Stimulated activated naive CD8-positive, alpha-beta T cell treated with anti-CD3 and anti-CD28 coated beads, Interleukin-15, amount 100 ng/mL, for 72 hours (primary cell): ENCODE data around the gene LRRC9.

Source experiments
- ATAC-seq: fragments of 150-1000 bp; cut with Tn5 transposase; 2 replicates; pipeline ENCODE4 v1.10.0; 2021; ENCODE audit warnings: mild to moderate bottlenecking, moderate library complexity
- DNase-seq, 2 donors: peaks; one replicate each; pipeline ENCODE4 v3.0.0; 2021 to 2022
- H3K27ac Mint-ChIP-seq, 2 donors: one replicate each; pipeline ENCODE4 v1.8.0; 2022; ENCODE audit warnings: mild to moderate bottlenecking in 2 of 2, mixed read lengths in 2 of 2, moderate library complexity in 2 of 2
- H3K27me3 Mint-ChIP-seq: one replicate; pipeline ENCODE4 v1.8.0; 2022; ENCODE audit warnings: mixed read lengths
- H3K4me1 Mint-ChIP-seq: one replicate; pipeline ENCODE4 v1.8.0; 2022; ENCODE audit warnings: mild to moderate bottlenecking, mixed read lengths
- H3K4me3 Mint-ChIP-seq, 2 donors: one replicate each; pipeline ENCODE4 v1.8.0; 2022; ENCODE audit warnings: mild to moderate bottlenecking in 2 of 2, mixed read lengths in 2 of 2, moderate library complexity in 1 of 2
- H3K9me3 Mint-ChIP-seq, 2 donors: one replicate each; pipeline ENCODE4 v1.8.0; 2022; ENCODE audit warnings: mixed read lengths in 2 of 2

Gene LRRC9

GRCh38 chr14:60101786-60102185 is 181.8 kb downstream of the LRRC9 start:
- ATAC-seq (no peak), DNase-seq (no peak)
- Mint-ChIP-seq H3K4me1 (peaks cover 41% of the 10 kb centered on the region), H3K9me3 (peaks cover 6 to 8% of the 10 kb centered on the region in 2 donors), H3K4me3 (no peak overlapping the region), H3K27me3 (no peaks in the 10 kb centered on the region), H3K27ac (no peak overlapping the region)

- Mint-ChIP-seq H3K4me1 (peaks cover 41% of the 10 kb centered on the region), H3K4me3 (no peak overlapping the region), H3K9me3 (peaks cover 6 to 8% of the 10 kb centered on the region in 2 donors), H3K27ac (peak overlapping the region in 1 of 2 donors; percentile 24), H3K27me3 (no peaks in the 10 kb centered on the region)
- DNase-seq (no peak), ATAC-seq (no peak)
Observed at GRCh38 chr14:60102389-60102788, 182.4 kb downstream of the LRRC9 start.

GRCh38 chr14:60106339-60106738 is 186.4 kb downstream of the LRRC9 start:
- no peak overlapping the region for H3K4me3 Mint-ChIP-seq
- H3K4me1 Mint-ChIP-seq: peaks cover 20% of the 10 kb centered on the region
- H3K27ac Mint-ChIP-seq: no peak overlapping the region
- H3K27me3 Mint-ChIP-seq: no peaks in the 10 kb centered on the region
- DNase-seq: no peak
- ATAC-seq: no peak
- peaks cover 6 to 8% of the 10 kb centered on the region in 2 donors for H3K9me3 Mint-ChIP-seq

GRCh38 chr14:60107477-60107876 is 187.5 kb downstream of the LRRC9 start:
- DNase-seq (no peak), ATAC-seq (no peak)
- H3K9me3 Mint-ChIP-seq: peaks cover 6 to 8% of the 10 kb centered on the region in 2 donors
- no peak overlapping the region for H3K4me3 Mint-ChIP-seq
- no peak overlapping the region for H3K27ac Mint-ChIP-seq
- peaks cover 10% of the 10 kb centered on the region for H3K4me1 Mint-ChIP-seq
- H3K27me3 Mint-ChIP-seq: no peaks in the 10 kb centered on the region

- Mint-ChIP-seq H3K4me3 (no peak overlapping the region), H3K27ac (no peak overlapping the region), H3K4me1 (no peaks in the 10 kb centered on the region), H3K27me3 (no peaks in the 10 kb centered on the region), H3K9me3 (no peaks in the 10 kb centered on the region)
- no peak for ATAC-seq
- no peak for DNase-seq
Observed at GRCh38 chr14:60111732-60112131, 191.8 kb downstream of the LRRC9 start.
